Breast epithelium (tissue), 4 donors: Measurements from ENCODE around the gene NAV2. TPM values are rescaled to one million over a fixed set of nuclear protein-coding genes. Genes with fewer than 3 reads are reported as not detected.

ENCODE experiments used
- DNase-seq, 2 donors: peaks; one replicate each; pipeline ENCODE4 v3.0.0-alpha.2; 2019; ENCODE audit warnings: low spot score in 2 of 2
- H3K27ac ChIP-seq, 2 donors: fragments of 200-600 bp; sonication (generic) in 1 of 2; one replicate each; pipeline ENCODE4 v1.5.1; 2016 to 2019; ENCODE audit warnings: mild to moderate bottlenecking in 1 of 2
- H3K27me3 ChIP-seq, 2 donors: fragments of 200-600 bp; sonication (generic) in 1 of 2; one replicate each; pipeline versions ENCODE4 v1.5.1 to v1.6.0; 2017 to 2019; ENCODE audit warnings: control low read depth in 1 of 2, mild to moderate bottlenecking in 1 of 2
- H3K36me3 ChIP-seq: fragments of 200-600 bp; one replicate; pipeline ENCODE4 v1.5.1; 2019
- H3K4me1 ChIP-seq, 2 donors: fragments of 200-600 bp; sonication (generic); one replicate each; pipeline ENCODE4 v1.5.1; 2016 to 2019; ENCODE audit warnings: control low read depth in 1 of 2
- H3K4me3 ChIP-seq, 3 donors: fragments of 200-600 bp; sonication (generic); 1 replicate in 2 of 3; 2 replicates in 1 of 3; pipeline ENCODE4 v1.5.1; 2016 to 2019; ENCODE audit warnings: mild to moderate bottlenecking in 3 of 3, moderate library complexity in 2 of 3
- H3K9me3 ChIP-seq, 2 donors: fragments of 200-600 bp; sonication (generic) in 1 of 2; one replicate each; pipeline ENCODE4 v1.5.1; 2016 to 2019; ENCODE audit warnings: control low read depth in 1 of 2
- CTCF ChIP-seq, 3 donors: fragments of 450-650 bp; IDR thresholded peaks; one replicate each; pipeline ENCODE4 v1.5.1; 2016 to 2017; ENCODE audit warnings: antibody characterized with exemption in 3 of 3, mild to moderate bottlenecking in 3 of 3, moderate library complexity in 3 of 3
- POLR2A ChIP-seq: fragments of 450-650 bp; IDR thresholded peaks from one replicate; pipeline ENCODE4 v1.6.1; 2016; ENCODE audit warnings: antibody characterized with exemption, mild to moderate bottlenecking, moderate library complexity
- POLR2AphosphoS5 ChIP-seq, 3 donors: sonication (generic); formaldehyde crosslinking; IDR thresholded peaks; one replicate each; pipeline ENCODE4 v1.6.1; 2017; ENCODE audit warnings: antibody characterized with exemption in 3 of 3
- intact Hi-C: fragments of 100-400 bp; cut with DNase I; formaldehyde crosslinking; loops from one replicate; pipeline ENCODE4 v1.15.1; 2023; ENCODE audit warnings: low total_unique reads
- total RNA-seq, 3 donors: library from RNA; depleted of rRNA; stranded (reverse); fragments of >200 nt; gene quantifications; one replicate each; pipeline ENCODE4 v1.1.0, GENCODE V29; 2016

NAV2 gene
- total RNA-seq, 3 donors from 2014 or later = 28.2 to 61.8 (median 31.4) TPM

GRCh38 chr11:19842505-19842904 is 129.9 kb downstream of the NAV2 start:
- Histone ChIP-seq H3K36me3 (no peaks in the 10 kb centered on the region), H3K9me3 (no peaks in the 10 kb centered on the region), H3K27ac (no peak overlapping the region), H3K27me3 (no peaks in the 10 kb centered on the region), H3K4me1 (no peaks in the 10 kb centered on the region), H3K4me3 (no peak overlapping the region)
- no peak for DNase-seq
- TF ChIP-seq CTCF (IDR thresholded peaks at IDR 0.05) (no peak), POLR2A (no peak), POLR2AphosphoS5 (IDR thresholded peaks at IDR 0.05) (no peak)
- intact Hi-C loops = no loop called here

- H3K36me3 ChIP-seq = no peaks in the 10 kb centered on the region
- H3K4me3 ChIP-seq = no peak overlapping the region
- intact Hi-C loops = no loop called here
- no peak for DNase-seq
- H3K9me3 ChIP-seq = no peaks in the 10 kb centered on the region
- H3K27me3 ChIP-seq = no peaks in the 10 kb centered on the region
- TF ChIP-seq POLR2AphosphoS5 (IDR thresholded peaks at IDR 0.05) (no peak), CTCF (IDR thresholded peaks at IDR 0.05) (no peak), POLR2A (no peak)
- no peak overlapping the region for H3K27ac ChIP-seq
- H3K4me1 ChIP-seq = no peaks in the 10 kb centered on the region
Observed at GRCh38 chr11:19843079-19843478, 130.4 kb downstream of the NAV2 start.

- intact Hi-C loops = no loop called here
- Histone ChIP-seq H3K4me1 (no peaks in the 10 kb centered on the region), H3K27me3 (no peaks in the 10 kb centered on the region)
Observed at GRCh38 chr11:19844012-19844411, 131.4 kb downstream of the NAV2 start.

GRCh38 chr11:19844806-19845205 is 132.2 kb downstream of the NAV2 start:
- intact Hi-C loops = no loop called here
- TF ChIP-seq POLR2A (no peak), POLR2AphosphoS5 (IDR thresholded peaks at IDR 0.05) (no peak), CTCF (IDR thresholded peaks at IDR 0.05) (no peak)
- Histone ChIP-seq H3K9me3 (no peaks in the 10 kb centered on the region), H3K27me3 (no peaks in the 10 kb centered on the region), H3K36me3 (no peaks in the 10 kb centered on the region), H3K4me1 (no peaks in the 10 kb centered on the region), H3K4me3 (no peak overlapping the region), H3K27ac (no peak overlapping the region)
- DNase-seq = no peak

More at GRCh38 chr11:19844012-19844411, 131.4 kb downstream of the NAV2 start:
- no peak for DNase-seq
- TF ChIP-seq CTCF (IDR thresholded peaks at IDR 0.05) (no peak), POLR2AphosphoS5 (IDR thresholded peaks at IDR 0.05) (no peak), POLR2A (no peak)
- no peaks in the 10 kb centered on the region for H3K9me3 ChIP-seq
- H3K36me3 ChIP-seq = no peaks in the 10 kb centered on the region
- H3K4me3 ChIP-seq = no peak overlapping the region
- H3K27ac ChIP-seq = no peak overlapping the region

- H3K4me3 ChIP-seq = no peak overlapping the region
- intact Hi-C loops = no loop called here
Observed at GRCh38 chr11:19845626-19846025, 133.0 kb downstream of the NAV2 start.

More at GRCh38 chr11:19845626-19846025, 133.0 kb downstream of the NAV2 start:
- Histone ChIP-seq H3K4me1 (no peaks in the 10 kb centered on the region), H3K36me3 (no peaks in the 10 kb centered on the region), H3K27ac (no peak overlapping the region), H3K27me3 (no peaks in the 10 kb centered on the region), H3K9me3 (no peaks in the 10 kb centered on the region)
- no peak for TF ChIP-seq CTCF (IDR thresholded peaks at IDR 0.05)
- no peak for DNase-seq
